Mammary epithelial cell (primary cell): ENCODE results near the gene ARPC1A.

Experiments
- CTCF ChIP-seq, 2 donors: IDR thresholded peaks in 1 of 2; conservative IDR thresholded peaks in 1 of 2; 2 replicates each; pipeline ENCODE4 v1.5.1; 2011 to 2012; ENCODE audit warnings: inconsistent platforms in 2 of 2, low read length in 2 of 2, mild to moderate bottlenecking in 2 of 2, control low read depth in 1 of 2, low read depth in 1 of 2; ENCODE audit not compliant: insufficient read depth in 1 of 2; ENCODE audit errors: extremely low read depth in 1 of 2
- EZH2 ChIP-seq: IDR thresholded peaks from 2 replicates; pipeline ENCODE4 v1.6.1; 2012; ENCODE audit warnings: low read length, inconsistent platforms, borderline replicate concordance

GRCh38 chr7:99320371-99320770 is 5.3 kb upstream of the ARPC1A start:
- TF ChIP-seq CTCF (conservative IDR thresholded peaks at IDR 0.05 in 1 of 2, IDR thresholded peaks at IDR 0.05 in 1 of 2; ENCODE audit: extremely low read depth in 1 of 2, insufficient read depth in 1 of 2, low read depth in 1 of 2, low read length in 2 of 2) (no peak), EZH2 (no peak)
